ENCODE measurements around the gene CTNND1. TPM values are rescaled to one million over a fixed set of nuclear protein-coding genes. Genes with fewer than 3 reads are reported as not detected.
A peak's percentile ranks its signal among the peaks of the same experiment; 100 is the strongest.

Gene CTNND1
- total RNA-seq, 1 donor from 2014 or later = 350 TPM

- Mint-ChIP-seq H3K27me3 (ENCODE audit: unreplicated experiment) (peaks cover 5% of the 10 kb centered on the region), H3K27ac (ENCODE audit: unreplicated experiment) (peak overlapping the region; percentile 58), H3K36me3 (ENCODE audit: low read depth, unreplicated experiment) (peaks cover 44% of the 10 kb centered on the region), H3K4me3 (ENCODE audit: unreplicated experiment) (no peak overlapping the region), H3K4me1 (ENCODE audit: unreplicated experiment) (peaks cover 65% of the 10 kb centered on the region), H3K9me3 (ENCODE audit: unreplicated experiment) (no peaks in the 10 kb centered on the region)
- DNase-seq (ENCODE audit: low spot score) = no peak
- no peak for TF ChIP-seq CTCF (IDR thresholded peaks at IDR 0.05; ENCODE audit: unreplicated experiment)
Observed at GRCh38 chr11:57791321-57792059, 29.9 kb downstream of the CTNND1 start.

- peak overlapping the region; percentile 95 for H3K27ac Mint-ChIP-seq (ENCODE audit: unreplicated experiment)
- TF ChIP-seq CTCF (IDR thresholded peaks at IDR 0.05; ENCODE audit: unreplicated experiment) = no peak
- H3K27me3 Mint-ChIP-seq (ENCODE audit: unreplicated experiment) = peaks cover 5% of the 10 kb centered on the region
- peak overlapping the region; percentile 70 for H3K4me3 Mint-ChIP-seq (ENCODE audit: unreplicated experiment)
- H3K4me1 Mint-ChIP-seq (ENCODE audit: unreplicated experiment) = peaks cover 59% of the 10 kb centered on the region
- no peak for DNase-seq (ENCODE audit: low spot score)
- H3K9me3 Mint-ChIP-seq (ENCODE audit: unreplicated experiment) = no peaks in the 10 kb centered on the region
- H3K36me3 Mint-ChIP-seq (ENCODE audit: low read depth, unreplicated experiment) = peaks cover 47% of the 10 kb centered on the region
Observed at GRCh38 chr11:57792060-57792541, 30.5 kb downstream of the CTNND1 start.

GRCh38 chr11:57792870-57793269, 31.3 kb downstream of the CTNND1 start:
- peaks cover 4% of the 10 kb centered on the region for H3K27me3 Mint-ChIP-seq (ENCODE audit: unreplicated experiment)
- H3K4me1 Mint-ChIP-seq (ENCODE audit: unreplicated experiment) = peaks cover 53% of the 10 kb centered on the region
- H3K36me3 Mint-ChIP-seq (ENCODE audit: low read depth, unreplicated experiment) = peaks cover 49% of the 10 kb centered on the region
- TF ChIP-seq CTCF (IDR thresholded peaks at IDR 0.05; ENCODE audit: unreplicated experiment) = no peak
- H3K9me3 Mint-ChIP-seq (ENCODE audit: unreplicated experiment) = no peaks in the 10 kb centered on the region
- DNase-seq (ENCODE audit: low spot score) = no peak
- H3K4me3 Mint-ChIP-seq (ENCODE audit: unreplicated experiment) = peak overlapping the region; percentile 68
- peak overlapping the region; percentile 85 for H3K27ac Mint-ChIP-seq (ENCODE audit: unreplicated experiment)

- Mint-ChIP-seq H3K4me1 (ENCODE audit: unreplicated experiment) (peaks cover 53% of the 10 kb centered on the region), H3K27me3 (ENCODE audit: unreplicated experiment) (peaks cover 4% of the 10 kb centered on the region), H3K4me3 (ENCODE audit: unreplicated experiment) (peak overlapping the region; percentile 68), H3K36me3 (ENCODE audit: low read depth, unreplicated experiment) (peaks cover 55% of the 10 kb centered on the region), H3K27ac (ENCODE audit: unreplicated experiment) (peak overlapping the region; percentile 85), H3K9me3 (ENCODE audit: unreplicated experiment) (no peaks in the 10 kb centered on the region)
- no peak for TF ChIP-seq CTCF (IDR thresholded peaks at IDR 0.05; ENCODE audit: unreplicated experiment)
- DNase-seq (ENCODE audit: low spot score) = no peak
Observed at GRCh38 chr11:57793351-57794115, 31.9 kb downstream of the CTNND1 start.
